ENCODE results near the gene ADCY4.

Gene ADCY4

DNA sequence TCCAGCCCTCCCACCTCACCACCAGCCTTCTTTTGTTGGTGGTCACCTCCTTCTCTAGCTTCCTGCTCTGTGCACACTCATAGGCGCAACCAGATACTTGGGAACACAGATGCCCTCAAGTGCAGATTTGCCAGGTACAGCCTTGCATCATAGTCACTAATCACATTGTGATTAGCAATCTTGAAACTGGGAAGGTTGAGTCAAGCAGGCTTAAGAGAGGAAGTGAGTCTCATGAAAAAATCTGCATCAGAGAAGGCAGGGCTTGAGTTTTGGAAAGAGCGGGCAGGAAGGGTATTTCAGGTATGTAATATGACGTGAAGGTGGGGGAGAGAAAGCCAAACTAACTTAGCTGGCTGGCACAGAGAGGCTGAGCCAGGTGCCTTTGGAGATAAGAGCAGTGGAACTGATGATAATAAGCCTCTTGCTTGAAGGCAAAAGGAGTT lies 60.7 kb downstream of the ADCY4 start:
- Histone ChIP-seq H3K4me3 (ENCODE audit: severe bottlenecking) (no peak overlapping the region), H3K27me3 (ENCODE audit: insufficient read depth, poor library complexity, severe bottlenecking) (no peaks in the 10 kb centered on the region), H3K9me3 (ENCODE audit: severe bottlenecking) (no peaks in the 10 kb centered on the region), H3K4me1 (ENCODE audit: insufficient read depth, poor library complexity, severe bottlenecking) (peaks cover 36% of the 10 kb centered on the region), H3K27ac (ENCODE audit: poor library complexity, severe bottlenecking) (peak overlapping the region; percentile 98), H3K36me3 (ENCODE audit: low read depth) (peaks cover 15% of the 10 kb centered on the region)
- TF ChIP-seq, protein P1, sequence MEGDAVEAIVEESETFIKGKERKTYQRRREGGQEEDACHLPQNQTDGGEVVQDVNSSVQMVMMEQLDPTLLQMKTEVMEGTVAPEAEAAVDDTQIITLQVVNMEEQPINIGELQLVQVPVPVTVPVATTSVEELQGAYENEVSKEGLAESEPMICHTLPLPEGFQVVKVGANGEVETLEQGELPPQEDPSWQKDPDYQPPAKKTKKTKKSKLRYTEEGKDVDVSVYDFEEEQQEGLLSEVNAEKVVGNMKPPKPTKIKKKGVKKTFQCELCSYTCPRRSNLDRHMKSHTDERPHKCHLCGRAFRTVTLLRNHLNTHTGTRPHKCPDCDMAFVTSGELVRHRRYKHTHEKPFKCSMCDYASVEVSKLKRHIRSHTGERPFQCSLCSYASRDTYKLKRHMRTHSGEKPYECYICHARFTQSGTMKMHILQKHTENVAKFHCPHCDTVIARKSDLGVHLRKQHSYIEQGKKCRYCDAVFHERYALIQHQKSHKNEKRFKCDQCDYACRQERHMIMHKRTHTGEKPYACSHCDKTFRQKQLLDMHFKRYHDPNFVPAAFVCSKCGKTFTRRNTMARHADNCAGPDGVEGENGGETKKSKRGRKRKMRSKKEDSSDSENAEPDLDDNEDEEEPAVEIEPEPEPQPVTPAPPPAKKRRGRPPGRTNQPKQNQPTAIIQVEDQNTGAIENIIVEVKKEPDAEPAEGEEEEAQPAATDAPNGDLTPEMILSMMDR (IDR thresholded peaks at IDR 0.05; ENCODE audit: poor library complexity, severe bottlenecking), result no peak
- DNase-seq (ENCODE audit: low spot score) (no peak), ATAC-seq (ENCODE audit: low read depth) (peak; percentile 76)

DNA sequence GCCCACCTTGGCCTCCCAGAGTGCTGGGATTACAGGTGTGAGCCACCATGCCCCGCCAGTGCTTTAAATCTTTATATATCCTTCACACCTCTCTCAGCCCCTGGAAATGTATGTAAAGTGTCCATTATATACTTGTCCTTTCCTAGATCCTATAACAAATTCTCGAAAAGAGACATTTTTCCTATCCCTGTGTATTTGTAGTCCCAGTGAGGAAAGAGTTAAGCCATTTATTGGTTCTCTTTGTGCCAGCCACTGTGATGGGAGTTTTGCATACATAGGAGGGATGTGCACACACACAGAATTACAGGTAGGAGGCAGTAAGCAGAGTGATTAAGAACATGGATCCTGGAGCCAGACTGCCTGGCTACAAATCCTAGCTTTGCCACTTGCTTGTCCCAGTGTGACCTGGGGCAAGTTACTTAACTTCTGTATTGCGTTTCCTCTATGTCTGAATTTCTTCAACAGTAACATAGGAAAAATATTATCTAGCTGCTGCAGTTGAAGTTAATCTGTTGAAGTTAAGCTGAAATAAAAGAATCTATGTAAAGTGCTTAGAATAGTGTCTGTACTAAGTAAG lies 61.4 kb downstream of the ADCY4 start:
- TF ChIP-seq, protein P1 (IDR thresholded peaks at IDR 0.05; ENCODE audit: poor library complexity, severe bottlenecking), result peak; percentile 39
- Histone ChIP-seq H3K36me3 (ENCODE audit: low read depth) (peaks cover 21% of the 10 kb centered on the region), H3K4me1 (ENCODE audit: insufficient read depth, poor library complexity, severe bottlenecking) (peaks cover 32% of the 10 kb centered on the region), H3K27ac (ENCODE audit: poor library complexity, severe bottlenecking) (peak overlapping the region; percentile 98), H3K4me3 (ENCODE audit: severe bottlenecking) (no peak overlapping the region), H3K27me3 (ENCODE audit: insufficient read depth, poor library complexity, severe bottlenecking) (no peaks in the 10 kb centered on the region), H3K9me3 (ENCODE audit: severe bottlenecking) (no peaks in the 10 kb centered on the region)
- DNase-seq (ENCODE audit: low spot score) (no peak), ATAC-seq (ENCODE audit: low read depth) (no peak)

DNA sequence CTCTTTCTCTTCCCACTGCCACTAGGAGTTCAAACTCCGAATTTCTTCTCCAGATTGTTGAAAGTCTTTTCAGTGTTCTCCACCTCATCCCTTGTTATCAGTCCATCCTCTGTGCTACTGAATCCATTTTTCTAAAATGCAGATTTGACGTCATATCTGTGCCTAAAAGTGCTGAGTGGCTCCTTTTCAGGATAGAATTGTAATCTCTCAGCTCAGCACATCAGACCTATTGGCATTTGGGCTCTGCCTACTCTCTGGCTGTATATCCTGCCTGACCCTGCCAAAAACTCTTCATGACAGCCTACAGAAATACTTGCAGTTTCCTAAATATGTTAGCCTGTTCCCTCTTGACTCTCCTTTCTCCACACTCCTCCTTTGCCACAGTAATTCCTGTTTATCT lies 62.4 kb downstream of the ADCY4 start:
- TF ChIP-seq, protein P1 (IDR thresholded peaks at IDR 0.05; ENCODE audit: poor library complexity, severe bottlenecking), result no peak
- no peaks in the 10 kb centered on the region for H3K27me3 ChIP-seq (ENCODE audit: insufficient read depth, poor library complexity, severe bottlenecking)
- H3K4me3 ChIP-seq (ENCODE audit: severe bottlenecking), result no peak overlapping the region
- no peaks in the 10 kb centered on the region for H3K9me3 ChIP-seq (ENCODE audit: severe bottlenecking)
- peaks cover 32% of the 10 kb centered on the region for H3K4me1 ChIP-seq (ENCODE audit: insufficient read depth, poor library complexity, severe bottlenecking)
- ATAC-seq (ENCODE audit: low read depth) (no peak), DNase-seq (ENCODE audit: low spot score) (no peak)
- peak overlapping the region; percentile 98 for H3K27ac ChIP-seq (ENCODE audit: poor library complexity, severe bottlenecking)
- peaks cover 22% of the 10 kb centered on the region for H3K36me3 ChIP-seq (ENCODE audit: low read depth)

DNA sequence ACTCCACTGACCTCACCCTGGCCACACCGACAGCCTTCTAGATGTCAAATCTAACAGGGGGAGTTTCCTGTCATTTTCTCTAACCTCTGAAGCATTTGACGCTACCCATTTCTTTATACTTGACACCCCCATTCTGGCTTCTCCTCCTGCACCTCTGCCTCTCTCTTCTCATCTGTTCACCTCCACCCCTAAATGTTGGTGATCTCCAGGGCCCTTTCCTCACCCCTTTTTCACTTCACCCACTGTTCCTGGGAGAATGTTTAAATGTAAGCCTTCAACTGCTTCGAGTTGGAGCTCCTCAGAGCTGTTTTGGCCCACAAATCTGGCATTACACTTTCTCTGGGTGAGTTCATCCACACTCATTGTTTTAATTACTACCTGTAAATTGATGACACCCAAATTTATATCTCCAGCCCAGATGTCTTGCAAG lies 63.0 kb downstream of the ADCY4 start:
- ATAC-seq (ENCODE audit: low read depth) (no peak), DNase-seq (ENCODE audit: low spot score) (no peak)
- Histone ChIP-seq H3K4me1 (ENCODE audit: insufficient read depth, poor library complexity, severe bottlenecking) (peaks cover 32% of the 10 kb centered on the region), H3K9me3 (ENCODE audit: severe bottlenecking) (no peaks in the 10 kb centered on the region), H3K27me3 (ENCODE audit: insufficient read depth, poor library complexity, severe bottlenecking) (no peaks in the 10 kb centered on the region), H3K36me3 (ENCODE audit: low read depth) (peaks cover 23% of the 10 kb centered on the region), H3K27ac (ENCODE audit: poor library complexity, severe bottlenecking) (peak overlapping the region; percentile 98), H3K4me3 (ENCODE audit: severe bottlenecking) (peak overlapping the region; percentile 88)
- TF ChIP-seq, protein P1 (IDR thresholded peaks at IDR 0.05; ENCODE audit: poor library complexity, severe bottlenecking), result no peak

DNA sequence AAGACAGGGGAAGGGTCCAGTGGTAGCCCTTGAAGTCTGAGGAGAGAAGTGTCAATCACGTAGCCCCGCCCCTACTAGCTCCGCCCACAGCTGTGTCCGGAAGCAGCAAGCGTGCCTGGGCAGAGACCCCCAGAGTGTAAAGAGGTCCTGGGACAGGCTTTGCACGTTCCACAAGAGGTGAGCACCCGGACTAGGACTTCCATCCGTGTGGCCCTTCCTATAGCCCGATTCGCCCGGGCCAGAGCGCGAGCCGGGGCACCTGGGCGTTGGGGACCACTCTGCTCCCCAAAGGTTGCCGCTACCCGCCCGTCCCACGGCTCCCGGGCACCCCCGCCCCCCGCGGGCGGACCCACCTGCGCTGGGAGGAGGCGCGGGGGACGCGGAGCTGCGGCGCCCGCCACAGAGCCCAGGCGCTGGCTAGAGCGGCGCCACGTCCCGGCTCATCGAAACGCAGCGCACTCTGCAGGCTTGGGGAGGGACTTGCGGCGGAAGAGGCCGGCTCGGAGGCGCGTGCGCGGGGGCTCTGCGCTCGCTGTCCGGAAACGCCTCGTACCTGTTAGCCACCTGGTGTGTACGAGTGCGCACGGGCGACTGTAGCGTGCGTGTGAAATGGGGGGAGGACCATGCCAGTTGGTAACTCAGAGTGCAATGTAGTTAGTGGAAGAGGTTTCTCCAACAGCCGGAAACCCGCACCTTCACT lies 63.6 kb downstream of the ADCY4 start, which contains the start of gene RABGGTA:
Gene RABGGTA (minus strand): TSS at position 464 of the 700 bp plus-strand sequence. CDS start 482 bp downstream, outside the sequence.
- peak; percentile 93 for DNase-seq (ENCODE audit: low spot score)
- TF ChIP-seq, protein P1 (IDR thresholded peaks at IDR 0.05; ENCODE audit: poor library complexity, severe bottlenecking), result peak; percentile 97
- peak within 1 kb of the TSS; percentile 98 for H3K27ac ChIP-seq (ENCODE audit: poor library complexity, severe bottlenecking)
- H3K9me3 ChIP-seq (ENCODE audit: severe bottlenecking), result no peaks in the 10 kb centered on the region
- H3K27me3 ChIP-seq (ENCODE audit: insufficient read depth, poor library complexity, severe bottlenecking), result no peaks in the 10 kb centered on the region
- peak within 1 kb of the TSS; percentile 88 for H3K4me3 ChIP-seq (ENCODE audit: severe bottlenecking)
- peaks cover 29% of the 10 kb centered on the region for H3K36me3 ChIP-seq (ENCODE audit: low read depth)
- H3K4me1 ChIP-seq (ENCODE audit: insufficient read depth, poor library complexity, severe bottlenecking), result peaks cover 32% of the 10 kb centered on the region
- ATAC-seq (ENCODE audit: low read depth), result peak; percentile 83
